Hepatocyte (in vitro differentiated cells): ENCODE data around the gene PKP1. TPM values are rescaled to one million over a fixed set of nuclear protein-coding genes. Genes with fewer than 3 reads are reported as not detected.

Source experiments
- DNase-seq: peaks from one replicate; pipeline ENCODE4 v3.0.0-alpha.2; 2016; ENCODE audit warnings: low spot score
- H2AFZ ChIP-seq: fragments of 200-600 bp; sonication (generic); 2 replicates; pipeline ENCODE4 v1.6.0; 2016; ENCODE audit warnings: antibody characterized with exemption, mild to moderate bottlenecking
- H3K27ac ChIP-seq: fragments of 200-600 bp; sonication (generic); 2 replicates; pipeline ENCODE4 v1.5.1; 2016; ENCODE audit warnings: mild to moderate bottlenecking
- H3K27me3 ChIP-seq: fragments of 200-600 bp; sonication (generic); 2 replicates; pipeline ENCODE4 v1.6.1; 2016
- H3K36me3 ChIP-seq: fragments of 200-600 bp; sonication (generic); replicated peaks from 2 replicates; pipeline ENCODE4 v1.5.1; 2016; ENCODE audit warnings: low read depth; ENCODE audit not compliant: insufficient read depth
- H3K4me1 ChIP-seq: fragments of 200-600 bp; sonication (generic); 2 replicates; pipeline ENCODE4 v1.5.1; 2016; ENCODE audit warnings: mild to moderate bottlenecking, moderate library complexity; ENCODE audit not compliant: insufficient read depth
- H3K4me2 ChIP-seq: fragments of 200-600 bp; sonication (generic); 2 replicates; pipeline ENCODE4 v1.6.0; 2016
- H3K4me3 ChIP-seq: fragments of 200-600 bp; sonication (generic); 2 replicates; pipeline ENCODE4 v1.5.1; 2016; ENCODE audit warnings: mild to moderate bottlenecking
- H3K79me2 ChIP-seq: fragments of 200-600 bp; sonication (generic); 2 replicates; pipeline ENCODE4 v1.6.0; 2017; ENCODE audit warnings: mild to moderate bottlenecking
- H3K9me2 ChIP-seq: fragments of 200-600 bp; sonication (generic); replicated peaks from 2 replicates; pipeline ENCODE4 v1.6.0; 2017; ENCODE audit warnings: mild to moderate bottlenecking; ENCODE audit not compliant: insufficient read depth
- H3K9me3 ChIP-seq: fragments of 200-600 bp; sonication (generic); 2 replicates; pipeline ENCODE4 v1.5.1; 2016; ENCODE audit warnings: low read depth, mild to moderate bottlenecking
- H4K20me1 ChIP-seq: fragments of 200-600 bp; sonication (generic); 2 replicates; pipeline ENCODE4 v1.6.0; 2016; ENCODE audit warnings: mild to moderate bottlenecking; ENCODE audit not compliant: insufficient read depth, poor library complexity, severe bottlenecking
- CTCF ChIP-seq: fragments of 200-600 bp; sonication (generic); IDR thresholded peaks from 2 replicates; pipeline ENCODE4 v1.5.1; 2016; ENCODE audit warnings: antibody characterized with exemption, mild to moderate bottlenecking; ENCODE audit not compliant: poor library complexity
- EZH2 ChIP-seq: fragments of 200-600 bp; sonication (generic); IDR thresholded peaks from 2 replicates; pipeline ENCODE4 v1.6.1; 2016; ENCODE audit warnings: antibody characterized with exemption, mild to moderate bottlenecking, borderline replicate concordance
- EZH2phosphoT487 ChIP-seq: fragments of 200-600 bp; sonication (generic); IDR thresholded peaks from one replicate; pipeline ENCODE4 v1.6.1; 2018; ENCODE audit warnings: antibody characterized with exemption, mild to moderate bottlenecking, low read depth, moderate library complexity; ENCODE audit not compliant: unreplicated experiment, severe bottlenecking
- WGBS: methylation state at CpG from one replicate; pipeline ENCODE4 v1.1.6; 2016; ENCODE audit warnings: low lambda C conversion rate; ENCODE audit errors: missing lambda C conversion rate; 5-methylcytosine and 5-hydroxymethylcytosine counted together
- polyA plus RNA-seq: library from polyadenylated mRNA; unstranded; fragments of >200 nt; fragmentation: Nextera tagmentation; extraction: Ambion mirVana; gene quantifications from 2 replicates; pipeline ENCODE4 v1.2.1, GENCODE V29; 2016
- total RNA-seq: library from RNA; depleted of rRNA; stranded (reverse); fragments of >200 nt; gene quantifications from 2 replicates; pipeline ENCODE4 v1.2.3, GENCODE V29; 2014

PKP1 gene
- total and polyA plus RNA-seq, 2 experiments from 2014 or later = 0.04 to 0.33 TPM

- WGBS = 93% methylated on average over 10 of the region's 10 CpGs
- no peak for TF ChIP-seq EZH2
- no peak for TF ChIP-seq EZH2phosphoT487
- no peak for TF ChIP-seq CTCF
- H3K27me3 ChIP-seq = no peaks in the 10 kb centered on the region
- H3K9me2 ChIP-seq = no peaks in the 10 kb centered on the region
- H3K36me3 ChIP-seq = no peaks in the 10 kb centered on the region
- peaks cover 15% of the 10 kb centered on the region for H3K4me1 ChIP-seq
- no peaks in the 10 kb centered on the region for H4K20me1 ChIP-seq
- no peaks in the 10 kb centered on the region for H3K79me2 ChIP-seq
- no peak overlapping the region for H3K4me3 ChIP-seq
- DNase-seq = no peak
- no peak overlapping the region for H3K4me2 ChIP-seq
- no peak overlapping the region for H3K27ac ChIP-seq
- no peak overlapping the region for H2AFZ ChIP-seq
- no peaks in the 10 kb centered on the region for H3K9me3 ChIP-seq
Measured at GRCh38 chr1:201332616-201333335, 49.5 kb downstream of the PKP1 start.

GRCh38 chr1:201334325-201335173, 51.2 kb downstream of the PKP1 start:
- H3K27ac ChIP-seq = no peak overlapping the region

GRCh38 chr1:201335174-201335870, 52.0 kb downstream of the PKP1 start:
- DNase-seq = no peak
- no peak overlapping the region for H2AFZ ChIP-seq
- no peak for TF ChIP-seq CTCF
- no peak for TF ChIP-seq EZH2
- TF ChIP-seq EZH2phosphoT487 = no peak

More at GRCh38 chr1:201334325-201335173, 51.2 kb downstream of the PKP1 start:
- Histone ChIP-seq H3K9me2 (no peaks in the 10 kb centered on the region), H3K9me3 (no peaks in the 10 kb centered on the region), H4K20me1 (no peaks in the 10 kb centered on the region), H2AFZ (no peak overlapping the region), H3K79me2 (no peaks in the 10 kb centered on the region), H3K4me1 (peaks cover 11% of the 10 kb centered on the region), H3K4me3 (no peak overlapping the region), H3K36me3 (no peaks in the 10 kb centered on the region), H3K4me2 (no peak overlapping the region), H3K27me3 (no peaks in the 10 kb centered on the region)
- DNase-seq = no peak
- TF ChIP-seq EZH2 (no peak), EZH2phosphoT487 (no peak), CTCF (no peak)
- WGBS = 79% methylated on average over 11 of the region's 11 CpGs

More at GRCh38 chr1:201335174-201335870, 52.0 kb downstream of the PKP1 start:
- Histone ChIP-seq H3K4me1 (peaks cover 3% of the 10 kb centered on the region), H3K9me2 (no peaks in the 10 kb centered on the region), H3K36me3 (no peaks in the 10 kb centered on the region), H3K9me3 (no peaks in the 10 kb centered on the region), H3K79me2 (no peaks in the 10 kb centered on the region), H3K4me3 (no peak overlapping the region), H3K27me3 (no peaks in the 10 kb centered on the region), H3K27ac (no peak overlapping the region), H4K20me1 (no peaks in the 10 kb centered on the region), H3K4me2 (no peak overlapping the region)
- WGBS = 84% methylated on average over 10 of the region's 10 CpGs
